Loucy (cell line): ENCODE measurements around the gene ATP10D.
A peak's percentile ranks its signal among the peaks of the same experiment; 100 is the strongest.

ENCODE experiments used
- H2AFZ ChIP-seq: fragments of 200-600 bp; sonication (generic); 2 replicates; pipeline ENCODE4 v1.6.0; 2016; ENCODE audit warnings: antibody characterized with exemption, mild to moderate bottlenecking, low read length, moderate library complexity
- H3F3A ChIP-seq: fragments of 200-600 bp; 2 replicates; pipeline ENCODE4 v1.6.0; 2016; ENCODE audit warnings: antibody characterized with exemption, low read depth, mild to moderate bottlenecking
- H3K27me3 ChIP-seq: fragments of 200-600 bp; sonication (generic); 2 replicates; pipeline ENCODE4 v1.6.1; 2014; ENCODE audit warnings: low read length, mild to moderate bottlenecking; ENCODE audit not compliant: insufficient read depth, poor library complexity, severe bottlenecking
- H3K36me3 ChIP-seq: fragments of 200-600 bp; sonication (generic); 2 replicates; pipeline ENCODE4 v1.6.1; 2016; ENCODE audit warnings: low read length; ENCODE audit not compliant: insufficient read depth
- H3K4me1 ChIP-seq: fragments of 200-600 bp; sonication (generic); 2 replicates; pipeline ENCODE4 v1.5.1; 2014; ENCODE audit warnings: low read length, mild to moderate bottlenecking; ENCODE audit not compliant: insufficient read depth, poor library complexity, severe bottlenecking
- H3K4me2 ChIP-seq: fragments of 200-600 bp; sonication (generic); 2 replicates; pipeline ENCODE4 v1.6.0; 2014; ENCODE audit warnings: antibody characterized with exemption, low read length, low read depth, mild to moderate bottlenecking; ENCODE audit not compliant: poor library complexity, severe bottlenecking
- H3K4me3 ChIP-seq: fragments of 200-600 bp; sonication (generic); 2 replicates; pipeline ENCODE4 v1.5.1; 2014; ENCODE audit warnings: low read length, mild to moderate bottlenecking, mixed read lengths; ENCODE audit not compliant: poor library complexity, severe bottlenecking
- H3K79me2 ChIP-seq: fragments of 200-600 bp; sonication (generic); 2 replicates; pipeline ENCODE4 v1.6.1; 2014; ENCODE audit warnings: low read length; ENCODE audit not compliant: insufficient read depth
- H3K9ac ChIP-seq: fragments of 200-600 bp; sonication (generic); 2 replicates; pipeline ENCODE4 v1.6.0; 2014; ENCODE audit warnings: mild to moderate bottlenecking, low read depth, low read length, moderate library complexity; ENCODE audit not compliant: poor library complexity, severe bottlenecking
- H3K9me2 ChIP-seq: fragments of 200-600 bp; sonication (generic); replicated peaks from 2 replicates; pipeline ENCODE4 v1.6.1; 2016; ENCODE audit warnings: low read depth, low read length, mixed read lengths
- H3K9me3 ChIP-seq: fragments of 200-600 bp; sonication (generic); 2 replicates; pipeline ENCODE4 v1.6.1; 2014; ENCODE audit warnings: mild to moderate bottlenecking, antibody characterized with exemption, low read length, low read depth; ENCODE audit not compliant: insufficient read depth
- H4K20me1 ChIP-seq: fragments of 200-600 bp; sonication (generic); 2 replicates; pipeline ENCODE4 v1.6.0; 2014; ENCODE audit warnings: antibody characterized with exemption, low read length, mild to moderate bottlenecking; ENCODE audit not compliant: insufficient read depth, poor library complexity, severe bottlenecking
- CTCF ChIP-seq: fragments of 200-600 bp; sonication (generic); conservative IDR thresholded peaks from 2 replicates; pipeline ENCODE4 v1.5.1; 2014; ENCODE audit warnings: mild to moderate bottlenecking, antibody characterized with exemption, low read length
- EZH2phosphoT487 ChIP-seq: fragments of 200-600 bp; IDR thresholded peaks from 2 replicates; pipeline ENCODE4 v1.6.1; 2018; ENCODE audit warnings: antibody characterized with exemption, mild to moderate bottlenecking, moderate library complexity, borderline replicate concordance

Gene ATP10D

GRCh38 chr4:47473141-47473750 is 11.8 kb upstream of the ATP10D start:
- H2AFZ ChIP-seq = 0 out of 2 replicates have a peak overlapping the region, but pooled peaks have one; percentile 1
- no peaks in the 10 kb centered on the region for H3K9me3 ChIP-seq

GRCh38 chr4:47474799-47475198 is 10.3 kb upstream of the ATP10D start:
- no peaks in the 10 kb centered on the region for H3K9me3 ChIP-seq
- H3K4me3 ChIP-seq = no peak overlapping the region

More at GRCh38 chr4:47473141-47473750, 11.8 kb upstream of the ATP10D start:
- H3K27me3 ChIP-seq = no peaks in the 10 kb centered on the region
- no peaks in the 10 kb centered on the region for H3K36me3 ChIP-seq
- H3K4me1 ChIP-seq = no peaks in the 10 kb centered on the region
- TF ChIP-seq CTCF (no peak), EZH2phosphoT487 (no peak)
- H3K4me2 ChIP-seq = no peak overlapping the region
- H3K4me3 ChIP-seq = no peak overlapping the region
- H3F3A ChIP-seq = no peaks in the 10 kb centered on the region
- H3K9ac ChIP-seq = no peak overlapping the region
- H3K9me2 ChIP-seq = no peaks in the 10 kb centered on the region
- H4K20me1 ChIP-seq = no peaks in the 10 kb centered on the region
- H3K79me2 ChIP-seq = no peaks in the 10 kb centered on the region

GRCh38 chr4:47475411-47475810 is 9.7 kb upstream of the ATP10D start:
- TF ChIP-seq EZH2phosphoT487 (no peak), CTCF (no peak)
- Histone ChIP-seq H3K9me2 (no peaks in the 10 kb centered on the region), H3K27me3 (no peaks in the 10 kb centered on the region), H2AFZ (no peak overlapping the region), H3K9me3 (no peaks in the 10 kb centered on the region), H3K4me2 (no peak overlapping the region), H3K4me1 (no peaks in the 10 kb centered on the region), H4K20me1 (no peaks in the 10 kb centered on the region), H3K36me3 (no peaks in the 10 kb centered on the region), H3K4me3 (no peak overlapping the region), H3F3A (no peaks in the 10 kb centered on the region), H3K9ac (no peak overlapping the region), H3K79me2 (no peaks in the 10 kb centered on the region)

More at GRCh38 chr4:47474799-47475198, 10.3 kb upstream of the ATP10D start:
- Histone ChIP-seq H3K36me3 (no peaks in the 10 kb centered on the region), H3F3A (no peaks in the 10 kb centered on the region), H3K4me2 (no peak overlapping the region), H3K9ac (no peak overlapping the region), H3K9me2 (no peaks in the 10 kb centered on the region), H3K4me1 (no peaks in the 10 kb centered on the region), H2AFZ (no peak overlapping the region), H4K20me1 (no peaks in the 10 kb centered on the region), H3K79me2 (no peaks in the 10 kb centered on the region), H3K27me3 (no peaks in the 10 kb centered on the region)
- TF ChIP-seq EZH2phosphoT487 (no peak), CTCF (no peak)
